Bronchus fibroblast of lung (primary cell): Measurements from ENCODE around the gene ADH4. TPM values are rescaled to one million over a fixed set of nuclear protein-coding genes. Genes with fewer than 3 reads are reported as not detected.

Experiments used
- total RNA-seq: library from RNA; depleted of rRNA; stranded (reverse); fragments of >200 nt; gene quantifications from 2 replicates; pipeline ENCODE4 v1.2.3, GENCODE V29; 2015

The ADH4 gene
- not detected in 2 replicates for total RNA-seq

GRCh38 chr4:99144070-99144469, at the start of gene ADH4:
TSS of gene ADH4 (minus strand) at chr4:99144297. CDS start at chr4:99144222, 75 bp downstream.

GRCh38 chr4:99088481-99089365, 55.4 kb downstream of the ADH4 start, which contains the start of gene ADH5:
TSS of gene ADH5 (minus strand) at chr4:99088788. CDS start at chr4:99088700, 88 bp downstream.

Other genes starting within 250 kb of the ADH4 start
- 69.3 and 69.9 TPM in 2 replicates for gene EIF4E, start 215.2 kb downstream of the ADH4 start, total RNA-seq
- gene METAP1, start 148.6 kb downstream of the ADH4 start, total RNA-seq = 49.1 and 53.5 TPM in 2 replicates
- gene ADH5, start 55.5 kb downstream of the ADH4 start, total RNA-seq = 116 and 121 TPM in 2 replicates
- gene ADH6, start 74.9 kb upstream of the ADH4 start, total RNA-seq = not detected in 2 replicates
- not detected in 2 replicates for gene ADH1A, start 146.7 kb upstream of the ADH4 start, total RNA-seq
- 2.9 and 5.2 TPM in 2 replicates for gene ADH1B, start 177.1 kb upstream of the ADH4 start, total RNA-seq
- 0.34 and 1.5 TPM in 2 replicates for gene ADH1C, start 208.4 kb upstream of the ADH4 start, total RNA-seq